GM12891 (cell line): ENCODE data around the gene IL1RAPL1.

Experiments used
- POLR2A ChIP-seq: IDR thresholded peaks from 2 replicates; pipeline ENCODE4 v1.6.1; 2011; ENCODE audit warnings: low read depth, low read length, control low read depth
- POLR2AphosphoS5 ChIP-seq: IDR thresholded peaks from 2 replicates; pipeline ENCODE4 v1.6.1; 2011; ENCODE audit warnings: low read depth, low read length, control low read depth
- TAF1 ChIP-seq: IDR thresholded peaks from 2 replicates; pipeline ENCODE4 v1.6.1; 2011; ENCODE audit warnings: low read depth, low read length, control low read depth

GRCh38 chrX:29627833-29628232 lies 1040.6 kb downstream of the IL1RAPL1 start:
- no peak for TF ChIP-seq POLR2A
- no peak for TF ChIP-seq POLR2AphosphoS5
- no peak for TF ChIP-seq TAF1
